Measurements from ENCODE around the gene FCHSD2. TPM values are rescaled to one million over a fixed set of nuclear protein-coding genes. Genes with fewer than 3 reads are reported as not detected.

Gene FCHSD2
- total and polyA plus RNA-seq, 9 of the 15 experiments (the other 6 are each of a cell fraction or from before 2014, with no cell fraction given) = 1.8 to 14.7 (median 6.4) TPM

DNA sequence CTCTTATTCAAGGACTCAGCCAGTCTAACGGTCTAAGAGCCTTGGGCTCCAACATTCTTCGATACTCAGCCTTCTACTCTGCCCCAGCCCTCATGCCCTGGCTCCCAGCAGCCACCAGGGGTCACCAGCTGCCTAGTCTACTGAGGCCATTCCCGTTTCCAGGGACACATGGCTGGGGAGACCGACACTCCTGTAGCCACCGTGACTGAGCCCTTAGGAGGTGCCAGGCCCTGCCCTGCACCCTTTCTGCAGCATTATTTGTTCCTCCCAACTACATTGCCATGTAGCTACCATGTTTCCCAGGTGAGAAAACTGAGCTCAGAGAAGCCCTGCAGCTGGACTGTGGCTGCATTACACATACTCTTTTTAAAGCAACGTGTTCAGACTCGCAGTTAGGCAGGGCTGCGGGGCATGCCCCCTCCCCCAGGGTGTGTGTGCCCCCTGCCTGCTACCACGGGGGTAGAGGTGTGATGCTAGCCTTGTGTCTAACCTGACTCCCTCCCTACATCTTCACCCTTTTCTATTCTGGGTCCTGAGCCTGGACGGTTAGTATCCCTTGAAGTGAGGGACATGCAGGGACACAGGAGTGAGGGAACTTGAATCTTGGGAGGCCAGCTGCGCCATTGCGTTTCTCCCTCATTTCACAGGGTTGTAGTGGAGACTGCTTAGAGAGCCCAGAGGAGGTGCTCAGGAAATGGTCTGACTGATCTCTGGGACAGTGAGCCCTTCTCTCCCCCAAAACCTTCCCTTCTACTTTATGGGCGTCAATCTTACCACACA is 310.4 kb downstream of the FCHSD2 start (continued):
- TF ChIP-seq ZNF584 (CRISPR knock-in tag; IDR thresholded peaks at IDR 0.05; ENCODE audit: low read depth) (no peak), RBBP5 (IDR thresholded peaks at IDR 0.05; ENCODE audit: borderline replicate concordance, insufficient read depth, low read length, poor library complexity, severe bottlenecking) (no peak), MCM5 (IDR thresholded peaks at IDR 0.05; ENCODE audit: low read depth) (no peak), POLR3A (IDR thresholded peaks at IDR 0.05; ENCODE audit: borderline replicate concordance, extremely low read depth, insufficient read depth, insufficient read length) (no peak), ZNF263 (CRISPR knock-in tag; IDR thresholded peaks at IDR 0.05; ENCODE audit: borderline replicate concordance) (0 out of 2 replicates have a peak, but pooled peaks have one; percentile 11), TEAD2 (tag; IDR thresholded peaks at IDR 0.05) (no peak), RAD21 (CRISPR knock-in tag; conservative IDR thresholded peaks at IDR 0.05 in 1 of 2, IDR thresholded peaks at IDR 0.05 in 1 of 2) (peak; percentile 94 to 97), ARID2 (IDR thresholded peaks at IDR 0.05) (peak; percentile 89), ZBTB5 (IDR thresholded peaks at IDR 0.05) (no peak), MYNN (IDR thresholded peaks at IDR 0.05) (peak; percentile 48; the same call in 1 of the 2 replicates), MYNN (CRISPR knock-in tag; IDR thresholded peaks at IDR 0.05) (no peak), ZBTB17 (CRISPR knock-in tag; IDR thresholded peaks at IDR 0.05) (no peak), PRMT5 (CRISPR knock-in tag; IDR thresholded peaks at IDR 0.05) (no peak), ATF3 (IDR thresholded peaks at IDR 0.05) (no peak), ATF3 (CRISPR knock-in tag; conservative IDR thresholded peaks at IDR 0.05) (no peak), NCOA4 (IDR thresholded peaks at IDR 0.05; ENCODE audit: partially characterized antibody) (no peak), NFE2 (IDR thresholded peaks at IDR 0.05; ENCODE audit: low read depth) (no peak), MAZ (CRISPR knock-in tag; conservative IDR thresholded peaks at IDR 0.05 in 1 of 2, IDR thresholded peaks at IDR 0.05 in 1 of 2) (peak in 1 of 2 experiments; percentile 56; a peak in 1 of 4 replicates)
- TF ChIP-seq, protein P1, sequence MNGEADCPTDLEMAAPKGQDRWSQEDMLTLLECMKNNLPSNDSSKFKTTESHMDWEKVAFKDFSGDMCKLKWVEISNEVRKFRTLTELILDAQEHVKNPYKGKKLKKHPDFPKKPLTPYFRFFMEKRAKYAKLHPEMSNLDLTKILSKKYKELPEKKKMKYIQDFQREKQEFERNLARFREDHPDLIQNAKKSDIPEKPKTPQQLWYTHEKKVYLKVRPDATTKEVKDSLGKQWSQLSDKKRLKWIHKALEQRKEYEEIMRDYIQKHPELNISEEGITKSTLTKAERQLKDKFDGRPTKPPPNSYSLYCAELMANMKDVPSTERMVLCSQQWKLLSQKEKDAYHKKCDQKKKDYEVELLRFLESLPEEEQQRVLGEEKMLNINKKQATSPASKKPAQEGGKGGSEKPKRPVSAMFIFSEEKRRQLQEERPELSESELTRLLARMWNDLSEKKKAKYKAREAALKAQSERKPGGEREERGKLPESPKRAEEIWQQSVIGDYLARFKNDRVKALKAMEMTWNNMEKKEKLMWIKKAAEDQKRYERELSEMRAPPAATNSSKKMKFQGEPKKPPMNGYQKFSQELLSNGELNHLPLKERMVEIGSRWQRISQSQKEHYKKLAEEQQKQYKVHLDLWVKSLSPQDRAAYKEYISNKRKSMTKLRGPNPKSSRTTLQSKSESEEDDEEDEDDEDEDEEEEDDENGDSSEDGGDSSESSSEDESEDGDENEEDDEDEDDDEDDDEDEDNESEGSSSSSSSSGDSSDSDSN (IDR thresholded peaks at IDR 0.05; ENCODE audit: borderline replicate concordance in 1 of 2, low read depth in 2 of 2, low read length in 2 of 2) = no peak
- TF ChIP-seq, protein P2, sequence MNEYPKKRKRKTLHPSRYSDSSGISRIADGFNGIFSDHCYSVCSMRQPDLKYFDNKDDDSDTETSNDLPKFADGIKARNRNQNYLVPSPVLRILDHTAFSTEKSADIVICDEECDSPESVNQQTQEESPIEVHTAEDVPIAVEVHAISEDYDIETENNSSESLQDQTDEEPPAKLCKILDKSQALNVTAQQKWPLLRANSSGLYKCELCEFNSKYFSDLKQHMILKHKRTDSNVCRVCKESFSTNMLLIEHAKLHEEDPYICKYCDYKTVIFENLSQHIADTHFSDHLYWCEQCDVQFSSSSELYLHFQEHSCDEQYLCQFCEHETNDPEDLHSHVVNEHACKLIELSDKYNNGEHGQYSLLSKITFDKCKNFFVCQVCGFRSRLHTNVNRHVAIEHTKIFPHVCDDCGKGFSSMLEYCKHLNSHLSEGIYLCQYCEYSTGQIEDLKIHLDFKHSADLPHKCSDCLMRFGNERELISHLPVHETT (CRISPR knock-in tag; conservative IDR thresholded peaks at IDR 0.05 in 1 of 2, IDR thresholded peaks at IDR 0.05 in 1 of 2) = no peak

Data from K562 (cell line).